Suprapubic skin (tissue), 4 donors: ENCODE data around the gene SYNDIG1. TPM values are rescaled to one million over a fixed set of nuclear protein-coding genes. Genes with fewer than 3 reads are reported as not detected.
A peak's percentile ranks its signal among the peaks of the same experiment; 100 is the strongest.

Experiments
- DNase-seq, 2 donors: peaks; one replicate each; pipeline ENCODE4 v3.0.0-alpha.2; 2019; ENCODE audit warnings: low spot score in 2 of 2
- H3K27ac ChIP-seq: fragments of 200-600 bp; sonication (generic); one replicate; pipeline ENCODE4 v1.5.1; 2019
- H3K27me3 ChIP-seq: fragments of 200-600 bp; sonication (generic); one replicate; pipeline ENCODE4 v1.5.1; 2019
- H3K36me3 ChIP-seq: fragments of 200-600 bp; sonication (generic); one replicate; pipeline ENCODE4 v1.5.1; 2019
- H3K4me1 ChIP-seq: fragments of 200-600 bp; sonication (generic); one replicate; pipeline ENCODE4 v1.5.1; 2019
- H3K4me3 ChIP-seq: fragments of 200-600 bp; sonication (generic); one replicate; pipeline ENCODE4 v1.5.1; 2019; ENCODE audit warnings: mild to moderate bottlenecking
- H3K9me3 ChIP-seq: fragments of 200-600 bp; sonication (generic); one replicate; pipeline ENCODE4 v1.5.1; 2019
- EP300 ChIP-seq: sonication (generic); formaldehyde crosslinking; IDR thresholded peaks from one replicate; pipeline ENCODE4 v1.6.1; 2017; ENCODE audit warnings: antibody characterized with exemption
- POLR2A ChIP-seq, 2 donors: fragments of 450-650 bp; IDR thresholded peaks; one replicate each; pipeline ENCODE4 v1.6.1; 2017; ENCODE audit warnings: antibody characterized with exemption in 2 of 2, mild to moderate bottlenecking in 2 of 2, moderate library complexity in 2 of 2
- POLR2AphosphoS5 ChIP-seq, 3 donors: sonication (generic); formaldehyde crosslinking; IDR thresholded peaks; one replicate each; pipeline ENCODE4 v1.6.1; 2017; ENCODE audit warnings: antibody characterized with exemption in 3 of 3
- WGBS: methylation state at CpG from one replicate; pipeline ENCODE4 v1.1.5; 2018; 5-methylcytosine and 5-hydroxymethylcytosine counted together
- total RNA-seq, 4 donors: library from RNA; depleted of rRNA; stranded (reverse); fragments of >200 nt; gene quantifications; one replicate each; pipeline ENCODE4 v1.1.0, GENCODE V29; 2016
- TF ChIP-seq, protein P1 (sequence below), 2 donors: fragments of 200-600 bp in 1 of 2; fragments of 450-650 bp in 1 of 2; sonication (generic) in 1 of 2; IDR thresholded peaks; one replicate each; pipeline ENCODE4 v1.5.1; 2016 to 2019; ENCODE audit warnings: antibody characterized with exemption in 2 of 2, mild to moderate bottlenecking in 1 of 2, moderate library complexity in 1 of 2

The SYNDIG1 gene
- total RNA-seq, 4 donors from 2014 or later, result not detected

DNA sequence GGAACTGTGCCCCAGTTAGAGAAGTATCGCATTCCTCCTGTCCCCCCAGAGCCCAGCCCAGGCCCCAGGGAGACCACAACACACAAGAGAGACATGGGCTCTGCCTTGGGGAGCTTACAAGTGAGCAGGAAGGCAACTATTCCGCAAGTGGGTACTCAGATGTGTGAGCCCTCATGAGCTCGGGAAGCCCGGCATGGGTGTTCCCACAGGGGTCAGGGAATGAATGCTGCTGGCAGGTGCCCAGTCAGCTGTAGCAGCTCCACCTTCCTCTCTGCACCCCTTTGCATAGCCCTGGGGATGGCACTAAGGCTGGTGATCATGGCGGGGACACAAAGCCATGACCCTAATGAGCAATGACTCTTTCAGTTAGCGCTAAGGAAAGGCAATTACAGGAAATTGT lies 194.1 kb downstream of the SYNDIG1 start:
- Histone ChIP-seq H3K4me3 (no peak overlapping the region), H3K4me1 (no peaks in the 10 kb centered on the region), H3K27me3 (no peaks in the 10 kb centered on the region), H3K9me3 (no peaks in the 10 kb centered on the region), H3K27ac (no peak overlapping the region), H3K36me3 (no peaks in the 10 kb centered on the region)
- no peak for TF ChIP-seq EP300
- TF ChIP-seq POLR2A (IDR thresholded peaks at IDR 0.05), result no peak
- TF ChIP-seq POLR2AphosphoS5 (IDR thresholded peaks at IDR 0.05), result no peak
- TF ChIP-seq, protein P1, sequence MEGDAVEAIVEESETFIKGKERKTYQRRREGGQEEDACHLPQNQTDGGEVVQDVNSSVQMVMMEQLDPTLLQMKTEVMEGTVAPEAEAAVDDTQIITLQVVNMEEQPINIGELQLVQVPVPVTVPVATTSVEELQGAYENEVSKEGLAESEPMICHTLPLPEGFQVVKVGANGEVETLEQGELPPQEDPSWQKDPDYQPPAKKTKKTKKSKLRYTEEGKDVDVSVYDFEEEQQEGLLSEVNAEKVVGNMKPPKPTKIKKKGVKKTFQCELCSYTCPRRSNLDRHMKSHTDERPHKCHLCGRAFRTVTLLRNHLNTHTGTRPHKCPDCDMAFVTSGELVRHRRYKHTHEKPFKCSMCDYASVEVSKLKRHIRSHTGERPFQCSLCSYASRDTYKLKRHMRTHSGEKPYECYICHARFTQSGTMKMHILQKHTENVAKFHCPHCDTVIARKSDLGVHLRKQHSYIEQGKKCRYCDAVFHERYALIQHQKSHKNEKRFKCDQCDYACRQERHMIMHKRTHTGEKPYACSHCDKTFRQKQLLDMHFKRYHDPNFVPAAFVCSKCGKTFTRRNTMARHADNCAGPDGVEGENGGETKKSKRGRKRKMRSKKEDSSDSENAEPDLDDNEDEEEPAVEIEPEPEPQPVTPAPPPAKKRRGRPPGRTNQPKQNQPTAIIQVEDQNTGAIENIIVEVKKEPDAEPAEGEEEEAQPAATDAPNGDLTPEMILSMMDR (IDR thresholded peaks at IDR 0.05), result no peak
- DNase-seq, result peak; percentile 40 to 43
- 85% methylated on average over 3 of the region's 6 CpGs for WGBS

- WGBS, result 89% methylated on average over 16 of the region's 16 CpGs
- peaks cover 4% of the 10 kb centered on the region for H3K27me3 ChIP-seq
- no peaks in the 10 kb centered on the region for H3K36me3 ChIP-seq
- no peaks in the 10 kb centered on the region for H3K9me3 ChIP-seq
- no peak overlapping the region for H3K4me3 ChIP-seq
- DNase-seq, result peak; percentile 18 to 67
- H3K4me1 ChIP-seq, result no peaks in the 10 kb centered on the region
- no peak overlapping the region for H3K27ac ChIP-seq
- TF ChIP-seq EP300 (no peak), POLR2AphosphoS5 (IDR thresholded peaks at IDR 0.05) (no peak), POLR2A (IDR thresholded peaks at IDR 0.05) (no peak)
- TF ChIP-seq, protein P1 (IDR thresholded peaks at IDR 0.05), result no peak
These were observed 195.0 kb downstream of the SYNDIG1 start for GRCh38 chr20:24664266-24664986.

DNA sequence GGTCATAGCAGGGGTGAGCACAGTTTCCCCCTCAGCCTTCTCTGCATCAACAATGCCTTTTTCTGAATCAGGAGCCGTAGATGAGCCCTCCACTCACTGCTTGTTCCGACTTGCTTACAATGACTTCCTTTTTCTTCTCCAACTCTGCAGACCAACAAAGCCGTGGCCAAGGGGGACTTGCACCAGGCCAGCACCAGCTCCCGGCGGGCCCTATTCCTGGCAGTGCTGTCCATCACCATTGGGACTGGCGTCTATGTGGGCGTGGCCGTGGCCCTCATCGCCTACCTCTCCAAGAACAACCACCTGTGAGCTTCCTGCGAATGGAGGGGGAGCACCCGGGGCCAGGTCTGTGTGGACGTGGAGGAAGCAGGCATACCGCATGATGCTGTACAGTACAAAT lies 195.8 kb downstream of the SYNDIG1 start:
- WGBS, result 71% methylated on average over 13 of the region's 13 CpGs
- H3K36me3 ChIP-seq, result no peaks in the 10 kb centered on the region
- DNase-seq, result peak; percentile 31 to 61
- no peak overlapping the region for H3K4me3 ChIP-seq
- H3K9me3 ChIP-seq, result no peaks in the 10 kb centered on the region
- H3K27me3 ChIP-seq, result peaks cover 4% of the 10 kb centered on the region
- TF ChIP-seq, protein P1 (IDR thresholded peaks at IDR 0.05), result no peak
- TF ChIP-seq POLR2A (IDR thresholded peaks at IDR 0.05) (no peak), POLR2AphosphoS5 (IDR thresholded peaks at IDR 0.05) (no peak), EP300 (no peak)
- no peaks in the 10 kb centered on the region for H3K4me1 ChIP-seq
- no peak overlapping the region for H3K27ac ChIP-seq

DNA sequence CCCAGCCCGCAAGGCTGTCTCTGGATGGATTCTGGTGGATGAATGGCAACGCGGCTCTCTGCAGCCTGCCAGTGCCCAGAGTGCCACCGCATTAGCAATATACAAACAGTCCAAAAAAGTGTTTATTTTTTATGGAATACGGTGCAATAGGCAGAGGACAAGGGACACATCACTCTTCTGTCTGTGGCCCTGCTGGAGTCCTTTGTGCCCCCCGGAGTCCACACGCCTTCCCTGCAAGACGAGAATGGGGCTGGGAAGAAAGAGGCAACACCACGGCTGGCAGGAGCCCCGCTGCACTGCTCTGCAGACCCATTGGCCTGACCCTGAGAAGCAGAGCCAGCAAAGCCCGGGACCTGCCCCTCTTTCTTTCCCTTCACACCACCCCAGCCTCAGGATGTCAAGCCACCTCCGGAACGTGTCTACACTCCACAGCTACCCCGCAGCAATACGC lies 196.3 kb downstream of the SYNDIG1 start:
- TF ChIP-seq EP300 (no peak), POLR2AphosphoS5 (IDR thresholded peaks at IDR 0.05) (no peak), POLR2A (IDR thresholded peaks at IDR 0.05) (no peak)
- TF ChIP-seq, protein P1 (IDR thresholded peaks at IDR 0.05), result no peak
- no peaks in the 10 kb centered on the region for H3K9me3 ChIP-seq
- no peaks in the 10 kb centered on the region for H3K36me3 ChIP-seq
- peaks cover 4% of the 10 kb centered on the region for H3K27me3 ChIP-seq
- 89% methylated on average over 15 of the region's 15 CpGs for whole genome bisulfite sequencing
- peak; percentile 41 to 61 for DNase-seq
- H3K4me3 ChIP-seq, result no peak overlapping the region
- H3K27ac ChIP-seq, result no peak overlapping the region
- no peaks in the 10 kb centered on the region for H3K4me1 ChIP-seq

- peak; percentile 25 to 69 for DNase-seq
- Histone ChIP-seq H3K36me3 (no peaks in the 10 kb centered on the region), H3K4me3 (no peak overlapping the region), H3K9me3 (no peaks in the 10 kb centered on the region), H3K27ac (no peak overlapping the region), H3K4me1 (no peaks in the 10 kb centered on the region), H3K27me3 (peaks cover 4% of the 10 kb centered on the region)
- WGBS, result 83% methylated on average over 3 of the region's 7 CpGs
- TF ChIP-seq POLR2A (IDR thresholded peaks at IDR 0.05) (no peak), POLR2AphosphoS5 (IDR thresholded peaks at IDR 0.05) (no peak), EP300 (no peak)
- TF ChIP-seq, protein P1 (IDR thresholded peaks at IDR 0.05), result no peak
These were observed 198.4 kb downstream of the SYNDIG1 start for GRCh38 chr20:24667689-24668383.
